Measurements from ENCODE around the gene GLI1.
"Not testable (repeated sequence)": the region's sequence is repeated elsewhere in the genome, so short reads cannot be mapped to it uniquely, and the experiment has no call there.

Gene GLI1

DNA sequence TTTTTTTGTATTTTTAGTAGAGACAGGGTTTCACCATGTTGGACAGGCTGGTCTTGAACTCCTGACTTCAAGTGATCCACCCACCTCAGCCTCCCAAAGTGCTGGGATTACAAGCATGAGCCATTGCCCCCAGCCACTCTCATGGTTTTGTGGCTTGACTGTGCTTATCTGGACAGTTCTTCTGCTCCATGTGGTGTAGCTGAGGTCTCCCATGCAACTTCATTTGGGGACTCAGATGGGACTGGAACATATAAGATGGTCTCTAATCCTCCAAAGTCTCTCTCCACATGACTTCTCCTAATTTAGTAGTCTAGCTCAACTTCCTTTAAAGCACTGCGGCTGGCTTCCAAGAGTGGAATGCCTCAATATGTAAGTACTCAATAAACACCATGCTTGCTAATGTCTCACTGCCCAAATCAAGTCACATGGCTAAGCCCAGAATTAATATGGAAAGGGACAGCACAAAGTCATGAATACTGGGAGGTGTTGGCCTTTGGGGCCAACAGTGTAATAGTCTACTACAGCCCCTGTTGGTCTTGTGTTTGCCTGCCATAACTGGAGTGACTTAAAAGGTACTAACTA, 17.6 kb upstream of the GLI1 start:
- no peak for DNase-seq

DNA sequence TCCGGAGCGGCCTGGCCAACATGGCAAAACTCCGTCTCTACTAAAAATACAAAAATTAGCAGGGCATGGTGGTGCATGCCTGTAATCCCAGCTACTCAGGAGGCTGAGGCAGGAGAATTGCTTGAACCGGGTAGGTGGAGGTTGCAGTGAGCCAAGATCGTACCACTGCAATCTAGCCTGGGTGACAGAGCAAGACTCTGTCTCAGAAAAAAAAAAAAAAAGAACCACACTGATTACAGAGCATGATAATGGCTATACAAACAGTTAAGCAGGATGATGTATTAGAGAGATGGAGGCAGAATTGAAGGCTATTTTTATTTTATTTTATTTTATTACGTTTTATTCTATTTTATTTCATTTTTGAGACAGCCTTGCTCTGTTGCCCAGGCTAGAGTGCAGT, 15.2 kb upstream of the GLI1 start:
- DNase-seq = not testable (repeated sequence)

DNA sequence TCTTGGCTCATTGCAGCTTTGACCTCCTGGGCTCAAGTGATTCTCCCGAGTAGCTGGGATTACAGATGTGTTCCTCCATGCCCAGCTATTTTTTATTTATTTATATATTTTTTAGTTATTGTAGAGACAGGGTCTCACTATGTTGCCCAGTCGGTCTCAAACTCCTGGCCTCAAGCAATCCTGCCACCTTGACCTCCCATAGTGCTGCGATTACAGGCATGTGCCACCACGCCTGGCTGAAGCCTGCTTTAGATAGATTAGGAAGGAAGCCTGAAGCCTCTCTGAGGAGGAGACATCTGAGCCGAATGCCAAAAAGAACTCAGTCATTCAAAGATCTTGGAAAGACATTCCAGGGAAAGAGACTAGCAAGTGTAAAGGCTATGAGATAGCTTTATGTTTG, 14.8 kb upstream of the GLI1 start:
- DNase-seq = no peak

DNA sequence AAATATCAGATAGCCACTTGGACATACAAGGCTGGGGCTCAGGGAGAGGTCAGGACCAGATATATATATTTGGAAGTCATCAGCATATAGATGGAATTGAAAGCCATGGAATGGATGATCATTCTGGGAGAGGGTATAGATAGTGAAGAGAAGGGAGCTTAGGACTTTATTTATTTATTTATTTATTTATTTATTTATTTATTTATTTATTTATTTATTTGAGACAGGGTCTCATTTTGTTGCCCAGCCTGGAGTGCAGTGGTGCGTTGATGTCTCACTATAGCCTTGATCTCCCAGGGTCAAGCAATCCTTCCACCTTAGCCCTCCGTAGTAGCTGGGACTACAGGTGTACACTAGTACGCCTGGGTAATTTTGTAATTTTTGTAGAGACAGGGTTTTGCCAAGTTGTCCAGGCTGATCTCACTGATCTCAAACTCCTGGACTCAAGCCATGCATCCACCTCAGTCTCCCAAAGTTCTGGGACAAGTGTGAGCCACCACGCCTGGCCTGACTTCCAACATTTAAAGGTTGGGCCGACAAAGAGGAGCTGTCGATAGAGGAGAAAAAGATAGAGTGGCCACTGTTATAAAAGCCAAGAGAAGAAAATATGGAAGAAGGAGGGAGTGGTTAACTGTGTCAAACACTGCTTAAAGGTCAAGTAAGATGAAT, 13.2 kb upstream of the GLI1 start:
- no peak for DNase-seq

DNA sequence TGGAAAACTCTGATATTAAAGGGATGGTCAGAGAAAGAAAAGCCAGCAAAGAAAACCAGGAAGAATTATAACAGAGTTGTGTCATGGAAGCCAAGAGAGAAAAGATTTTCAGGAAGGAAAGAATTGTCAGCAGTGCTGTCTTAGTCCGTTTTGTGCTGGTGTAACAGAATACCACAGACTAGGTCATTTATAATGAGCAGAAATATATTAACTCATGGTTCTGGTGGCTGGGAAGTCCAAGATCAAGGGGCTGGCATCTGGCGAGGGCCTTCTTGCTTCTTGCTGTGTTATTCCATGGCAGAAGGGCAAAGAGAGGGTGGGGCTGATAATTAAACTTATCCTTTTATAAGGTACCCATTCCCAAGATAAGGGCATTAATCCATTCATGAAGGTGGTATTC, 10.9 kb upstream of the GLI1 start:
- no peak for DNase-seq

DNA sequence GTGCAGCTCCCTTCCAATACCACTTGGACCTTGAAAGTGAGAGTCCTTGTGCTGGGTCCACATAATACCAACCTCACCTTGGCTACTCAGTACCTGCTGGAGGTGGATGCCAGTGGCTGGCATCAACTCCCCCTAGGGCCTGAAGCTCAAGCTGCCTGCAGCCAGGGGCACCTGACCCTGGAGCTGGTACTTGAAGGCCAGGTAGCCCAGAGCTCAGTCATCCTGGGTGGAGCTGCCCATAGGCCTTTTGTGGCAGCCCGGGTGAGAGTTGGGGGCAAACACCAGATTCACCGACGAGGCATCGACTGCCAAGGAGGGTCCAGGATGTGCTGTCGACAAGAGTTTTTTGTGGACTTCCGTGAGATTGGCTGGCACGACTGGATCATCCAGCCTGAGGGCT, 10.2 kb upstream of the GLI1 start:
- DNase-seq = no peak

DNA sequence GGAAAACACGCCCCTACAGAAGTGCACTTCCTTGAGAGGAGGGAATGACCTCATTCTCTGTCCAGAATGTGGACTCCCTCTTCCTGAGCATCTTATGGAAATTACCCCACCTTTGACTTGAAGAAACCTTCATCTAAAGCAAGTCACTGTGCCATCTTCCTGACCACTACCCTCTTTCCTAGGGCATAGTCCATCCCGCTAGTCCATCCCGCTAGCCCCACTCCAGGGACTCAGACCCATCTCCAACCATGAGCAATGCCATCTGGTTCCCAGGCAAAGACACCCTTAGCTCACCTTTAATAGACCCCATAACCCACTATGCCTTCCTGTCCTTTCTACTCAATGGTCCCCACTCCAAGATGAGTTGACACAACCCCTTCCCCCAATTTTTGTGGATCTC, 9.5 kb upstream of the GLI1 start:
- no peak for DNase-seq

DNA sequence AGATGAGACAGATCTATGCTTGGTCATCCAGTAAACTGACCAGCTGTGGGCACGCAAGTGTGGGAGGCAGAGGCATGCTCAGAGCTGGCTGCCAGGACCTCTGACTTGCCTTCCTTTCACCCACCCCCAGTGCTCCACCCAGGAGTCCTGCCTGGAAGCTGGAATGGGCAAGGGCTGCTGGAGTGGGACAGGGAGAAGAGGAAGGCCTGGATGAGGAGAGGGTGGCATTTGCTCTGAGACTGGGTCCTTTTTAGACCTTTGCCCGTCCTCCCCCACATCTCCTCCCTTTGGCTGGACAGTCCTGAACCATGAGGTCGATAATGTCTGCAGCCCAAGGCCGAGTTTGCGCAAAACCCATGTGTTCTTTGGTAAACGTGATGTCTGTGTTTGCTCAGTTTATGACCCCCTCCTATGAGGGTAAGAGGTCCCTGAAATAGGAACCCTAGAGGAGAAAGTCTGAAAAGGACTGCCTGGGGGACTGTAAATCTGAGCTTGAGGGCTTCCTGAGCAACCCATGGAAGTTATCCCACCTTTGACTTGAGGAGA, 8.3 kb upstream of the GLI1 start:
- no peak for DNase-seq

DNA sequence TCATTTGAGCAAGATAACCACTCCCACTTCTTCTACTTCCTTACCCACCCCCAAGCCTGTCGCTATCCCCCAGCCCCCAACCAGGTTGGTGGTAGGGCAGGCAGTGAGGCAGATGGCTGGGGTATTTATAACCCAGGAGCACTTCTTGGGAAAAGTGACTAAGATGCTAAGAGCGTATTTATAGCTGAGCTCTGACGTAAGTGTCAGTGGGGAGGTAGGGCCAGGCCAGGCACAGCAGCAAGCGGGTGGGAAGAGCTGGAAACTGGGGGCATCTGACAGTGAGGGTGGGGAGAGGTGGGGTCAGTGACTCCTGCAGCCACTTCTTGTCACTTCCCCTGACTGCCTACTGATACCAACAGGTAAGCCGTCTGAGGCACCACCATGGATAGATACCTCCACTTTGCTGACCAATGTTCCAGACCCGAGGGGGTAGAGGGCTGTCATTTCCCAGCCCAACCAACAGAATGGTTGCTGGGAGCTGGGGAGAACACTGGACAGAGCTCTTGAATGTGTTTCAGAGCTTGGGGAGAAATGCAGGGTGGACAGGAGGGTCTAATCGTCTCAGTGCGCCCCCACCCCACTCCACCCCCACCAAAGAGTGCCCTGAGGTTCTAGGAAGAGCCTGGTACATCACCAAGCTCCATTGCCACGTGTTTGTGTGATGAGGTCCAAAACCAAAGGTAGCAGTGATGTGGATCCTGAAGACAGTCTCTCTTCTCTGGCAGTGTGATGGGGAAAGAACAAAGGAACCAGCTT, 7.2 kb upstream of the GLI1 start:
- peak; percentile 59 for DNase-seq

DNA sequence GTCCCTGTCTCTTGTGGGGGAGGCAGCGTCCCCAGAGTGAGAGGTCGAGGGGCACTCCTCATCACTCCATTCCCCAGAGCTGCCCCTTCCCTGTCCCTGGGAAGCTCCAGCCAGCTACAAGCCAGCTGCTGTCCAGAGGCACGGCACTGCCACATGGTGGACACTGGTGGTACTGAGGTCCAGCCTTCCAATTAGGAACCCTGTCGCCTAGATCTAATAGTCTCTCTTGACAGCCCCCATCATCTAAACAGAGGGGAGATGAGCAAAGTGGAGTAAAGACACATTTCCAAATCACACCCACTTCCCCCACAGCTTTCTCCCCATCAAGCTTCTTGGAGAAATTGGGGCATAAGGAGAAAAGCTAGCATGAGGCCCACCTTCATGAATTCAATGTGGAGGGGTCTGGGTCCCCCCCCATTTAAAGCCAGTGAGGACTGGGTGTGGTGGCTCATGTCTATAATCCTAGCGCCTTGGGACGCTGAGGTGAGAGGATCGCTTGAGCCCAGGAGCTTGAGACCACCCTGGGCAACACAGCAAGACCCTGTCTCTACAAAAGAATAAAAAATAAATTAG, 6.6 kb upstream of the GLI1 start:
- DNase-seq = peak; percentile 78

DNA sequence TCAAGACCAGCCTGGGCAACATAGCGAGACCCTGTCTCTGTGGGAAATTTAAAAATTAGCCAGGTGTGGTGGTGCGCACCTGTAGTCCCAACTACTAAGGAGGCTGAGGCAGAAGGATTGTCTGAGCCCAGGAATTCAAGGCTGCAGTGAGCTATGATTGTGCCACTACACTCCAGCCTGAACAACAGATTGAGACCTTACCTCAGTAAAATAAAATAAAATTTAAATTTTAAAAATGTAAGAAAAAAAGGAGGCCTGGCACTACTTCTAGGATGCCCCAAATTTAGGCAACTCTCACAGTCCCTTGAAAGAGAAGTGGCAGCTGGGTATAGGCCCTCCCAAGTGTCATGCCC, 5.4 kb upstream of the GLI1 start:
- no peak for DNase-seq

DNA sequence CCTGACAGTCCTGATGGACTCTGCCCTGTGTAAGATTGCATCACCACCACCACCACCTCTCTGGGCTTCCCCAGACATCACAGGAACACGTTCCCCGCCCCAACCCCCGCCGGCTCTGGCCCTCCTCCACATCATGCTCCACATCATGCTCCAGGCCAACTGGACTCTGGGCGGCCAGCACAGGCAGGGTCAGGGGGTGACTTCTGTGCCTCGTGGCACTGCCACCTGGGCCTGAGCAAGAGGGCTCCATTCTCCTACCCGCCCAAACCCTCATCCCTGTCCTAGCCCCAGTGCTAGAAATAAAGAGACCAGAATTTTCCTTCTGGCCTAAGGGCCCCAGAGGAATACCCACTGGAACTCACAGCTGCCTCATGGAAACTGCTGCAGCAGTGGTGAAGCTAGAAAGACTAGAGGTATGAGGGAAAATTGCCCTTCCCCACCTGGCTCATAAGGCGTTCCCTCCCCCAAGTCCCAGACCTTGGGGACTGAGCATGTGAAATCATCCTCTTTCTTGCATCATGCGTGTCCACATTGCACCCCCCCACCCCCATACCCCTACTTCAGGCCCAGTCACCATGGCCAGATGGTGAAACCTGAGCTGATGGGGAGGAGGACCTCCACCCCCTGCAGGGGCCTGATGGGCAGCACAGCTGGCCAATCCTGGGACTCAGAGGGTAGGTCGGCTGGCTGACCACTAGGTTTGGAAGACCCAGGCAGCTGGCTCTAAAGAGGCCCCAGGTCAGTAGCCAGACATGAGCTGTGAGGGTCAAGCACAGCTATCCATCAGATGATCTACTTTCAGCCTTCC, 4.8 kb upstream of the GLI1 start, which contains the start of gene INHBE:
TSS of gene INHBE (plus strand) at position 742 of the 808 bp plus-strand sequence. CDS start 230 bp downstream, outside the sequence.
- no peak for DNase-seq

DNA sequence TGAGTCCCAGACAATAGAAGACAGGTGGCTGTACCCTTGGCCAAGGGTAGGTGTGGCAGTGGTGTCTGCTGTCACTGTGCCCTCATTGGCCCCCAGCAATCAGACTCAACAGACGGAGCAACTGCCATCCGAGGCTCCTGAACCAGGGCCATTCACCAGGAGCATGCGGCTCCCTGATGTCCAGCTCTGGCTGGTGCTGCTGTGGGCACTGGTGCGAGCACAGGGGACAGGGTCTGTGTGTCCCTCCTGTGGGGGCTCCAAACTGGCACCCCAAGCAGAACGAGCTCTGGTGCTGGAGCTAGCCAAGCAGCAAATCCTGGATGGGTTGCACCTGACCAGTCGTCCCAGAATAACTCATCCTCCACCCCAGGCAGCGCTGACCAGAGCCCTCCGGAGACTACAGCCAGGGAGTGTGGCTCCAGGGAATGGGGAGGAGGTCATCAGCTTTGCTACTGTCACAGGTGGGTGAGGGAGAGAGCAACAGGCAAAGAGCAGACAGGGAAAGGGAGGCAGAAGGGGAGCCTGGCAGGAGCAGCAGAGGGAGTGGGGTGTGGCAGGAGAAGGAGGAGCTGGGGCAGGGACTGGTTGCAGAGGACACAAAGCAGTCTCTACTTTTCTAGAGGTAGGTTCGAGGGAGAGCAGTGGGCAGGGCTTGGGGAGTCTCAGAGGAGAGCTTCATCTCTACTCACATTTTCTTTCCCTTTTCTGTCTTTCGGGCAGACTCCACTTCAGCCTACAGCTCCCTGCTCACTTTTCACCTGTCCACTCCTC, 4.0 kb upstream of the GLI1 start:
- no peak for DNase-seq

DNA sequence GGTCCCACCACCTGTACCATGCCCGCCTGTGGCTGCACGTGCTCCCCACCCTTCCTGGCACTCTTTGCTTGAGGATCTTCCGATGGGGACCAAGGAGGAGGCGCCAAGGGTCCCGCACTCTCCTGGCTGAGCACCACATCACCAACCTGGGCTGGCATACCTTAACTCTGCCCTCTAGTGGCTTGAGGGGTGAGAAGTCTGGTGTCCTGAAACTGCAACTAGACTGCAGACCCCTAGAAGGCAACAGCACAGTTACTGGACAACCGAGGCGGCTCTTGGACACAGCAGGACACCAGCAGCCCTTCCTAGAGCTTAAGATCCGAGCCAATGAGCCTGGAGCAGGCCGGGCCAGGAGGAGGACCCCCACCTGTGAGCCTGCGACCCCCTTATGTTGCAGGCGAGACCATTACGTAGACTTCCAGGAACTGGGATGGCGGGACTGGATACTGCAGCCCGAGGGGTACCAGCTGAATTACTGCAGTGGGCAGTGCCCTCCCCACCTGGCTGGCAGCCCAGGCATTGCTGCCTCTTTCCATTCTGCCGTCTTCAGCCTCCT, 3.4 kb upstream of the GLI1 start:
- DNase-seq = peak; percentile 66

DNA sequence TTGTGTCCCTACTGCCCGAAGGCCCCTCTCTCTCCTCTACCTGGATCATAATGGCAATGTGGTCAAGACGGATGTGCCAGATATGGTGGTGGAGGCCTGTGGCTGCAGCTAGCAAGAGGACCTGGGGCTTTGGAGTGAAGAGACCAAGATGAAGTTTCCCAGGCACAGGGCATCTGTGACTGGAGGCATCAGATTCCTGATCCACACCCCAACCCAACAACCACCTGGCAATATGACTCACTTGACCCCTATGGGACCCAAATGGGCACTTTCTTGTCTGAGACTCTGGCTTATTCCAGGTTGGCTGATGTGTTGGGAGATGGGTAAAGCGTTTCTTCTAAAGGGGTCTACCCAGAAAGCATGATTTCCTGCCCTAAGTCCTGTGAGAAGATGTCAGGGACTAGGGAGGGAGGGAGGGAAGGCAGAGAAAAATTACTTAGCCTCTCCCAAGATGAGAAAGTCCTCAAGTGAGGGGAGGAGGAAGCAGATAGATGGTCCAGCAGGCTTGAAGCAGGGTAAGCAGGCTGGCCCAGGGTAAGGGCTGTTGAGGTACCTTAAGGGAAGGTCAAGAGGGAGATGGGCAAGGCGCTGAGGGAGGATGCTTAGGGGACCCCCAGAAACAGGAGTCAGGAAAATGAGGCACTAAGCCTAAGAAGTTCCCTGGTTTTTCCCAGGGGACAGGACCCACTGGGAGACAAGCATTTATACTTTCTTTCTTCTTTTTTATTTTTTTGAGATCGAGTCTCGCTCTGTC, 2.7 kb upstream of the GLI1 start:
- no peak for DNase-seq

DNA sequence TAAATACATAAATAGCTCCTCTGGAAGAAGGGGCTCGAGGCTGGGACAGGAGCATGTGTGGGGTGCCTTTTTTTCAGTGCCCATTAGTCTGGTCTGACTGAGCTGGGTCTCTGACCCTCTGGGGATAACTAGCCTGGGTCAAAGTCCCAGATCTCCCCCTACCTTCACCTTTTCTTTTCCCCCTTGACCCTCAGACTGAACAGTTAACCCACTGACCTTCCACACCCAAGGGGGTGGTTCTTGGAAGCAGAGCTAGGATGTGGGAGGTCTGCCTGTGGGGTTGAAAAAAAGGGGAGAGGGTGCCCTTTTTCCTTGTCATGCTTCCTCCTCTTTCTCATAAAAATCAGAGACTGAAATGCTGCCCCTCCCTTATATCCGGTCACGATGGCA, 925 bp upstream of the GLI1 start:
- no peak for DNase-seq

DNA sequence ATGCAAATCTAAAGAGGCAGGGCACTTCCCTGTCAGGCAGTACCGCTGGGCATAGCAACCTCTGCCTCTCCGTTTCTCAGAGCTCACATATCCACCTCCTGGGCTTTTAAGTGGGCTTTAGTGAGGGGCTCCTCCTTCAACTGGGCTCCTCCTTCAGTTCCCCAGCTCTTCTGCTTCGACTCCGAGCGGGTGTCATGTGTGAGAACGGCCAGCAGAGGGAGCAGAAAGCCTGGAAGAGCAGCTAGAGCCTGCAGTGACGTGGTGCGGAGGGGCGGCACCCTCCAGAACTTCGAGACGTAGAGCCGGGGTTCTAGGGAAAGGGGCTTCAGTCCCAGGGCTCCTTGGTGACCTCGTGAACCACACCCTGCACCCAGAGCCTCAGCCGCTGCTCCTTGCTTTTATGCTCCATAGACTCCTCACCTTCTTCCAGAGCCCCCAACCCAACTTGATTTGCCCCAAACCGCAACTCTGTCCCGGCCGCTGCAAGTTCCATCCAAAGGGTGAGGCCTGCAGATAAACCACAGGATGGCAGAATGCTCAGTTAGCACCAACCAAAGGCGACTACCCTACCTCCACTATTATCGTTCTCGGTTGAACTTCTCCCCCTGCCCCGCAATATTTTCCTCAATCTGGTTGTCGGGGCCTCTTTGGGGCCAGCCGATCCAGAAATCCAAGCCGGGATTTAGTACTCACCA, 383 bp upstream of the GLI1 start:
- DNase-seq = peak; percentile 98

DNA sequence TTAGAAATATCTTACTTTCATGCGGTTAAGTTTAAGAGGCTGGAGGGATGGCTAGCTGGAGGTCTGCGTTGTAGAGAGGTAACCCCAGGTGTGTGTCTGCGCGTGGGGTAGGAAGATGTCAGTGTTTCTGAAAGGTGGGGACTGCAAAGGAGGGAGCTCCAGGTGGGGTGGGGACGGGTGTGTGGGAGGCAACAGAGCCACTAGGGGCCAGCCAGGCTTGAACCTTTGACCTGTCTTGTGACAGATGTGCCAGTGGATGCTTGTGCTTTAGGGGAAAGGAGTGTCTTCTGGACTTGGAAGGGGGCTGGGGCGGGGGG, 841 bp downstream of the GLI1 start:
- peak; percentile 35 for DNase-seq

DNA sequence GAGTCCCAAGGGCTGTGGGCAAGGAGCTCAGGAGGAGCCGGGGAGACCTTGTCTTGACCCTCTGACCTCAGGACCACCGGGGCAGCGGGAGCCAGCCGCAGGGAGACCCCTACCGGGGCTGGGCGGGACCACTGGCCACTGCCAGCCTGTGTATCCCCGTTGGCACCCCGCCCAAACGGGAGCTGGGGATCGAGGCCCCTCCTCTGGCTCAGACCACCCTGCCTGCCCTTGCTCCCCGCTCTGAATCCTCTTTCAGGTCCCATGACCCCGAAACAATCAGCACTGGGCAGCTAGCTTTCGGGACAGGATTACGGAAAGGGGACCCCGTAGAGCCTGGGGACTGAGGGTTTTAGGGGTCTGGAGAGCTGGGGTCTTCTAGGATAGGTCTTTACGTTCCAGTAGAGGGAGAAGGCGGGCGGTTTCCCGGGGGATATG, 1.3 kb downstream of the GLI1 start:
- DNase-seq = no peak

DNA sequence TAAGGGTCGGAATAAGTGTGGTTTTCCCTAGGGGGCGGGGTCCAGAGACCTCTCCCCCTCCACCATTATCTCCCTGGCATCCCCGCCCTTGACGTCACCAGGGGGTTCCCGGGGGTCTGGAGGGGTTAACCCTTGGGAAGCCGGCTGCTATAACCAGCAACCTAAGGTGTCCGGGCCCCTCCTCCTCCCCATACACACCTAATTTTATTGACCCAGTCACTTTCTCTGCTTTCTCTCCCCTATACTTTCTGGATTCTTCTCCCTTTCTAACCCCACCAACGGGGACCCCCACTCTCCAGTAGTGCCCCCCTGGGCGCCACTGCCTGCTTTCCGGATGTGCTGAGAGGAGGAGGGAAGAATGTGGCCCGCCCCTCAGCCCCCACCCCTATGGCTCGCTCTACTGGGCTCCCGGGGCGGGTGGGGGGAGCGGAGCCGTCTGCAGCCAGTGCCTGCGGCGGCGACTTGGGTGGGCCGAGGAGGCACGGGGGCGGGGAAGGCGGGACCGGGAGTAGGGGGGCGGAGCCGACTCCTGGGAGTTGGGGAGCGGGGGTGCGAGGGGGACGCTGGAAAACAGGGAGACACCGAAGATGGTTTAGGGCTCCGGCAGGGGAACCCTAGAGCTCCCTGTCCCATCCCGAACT, 1.8 kb downstream of the GLI1 start:
- peak; percentile 35 for DNase-seq

Data from activated CD4-positive, alpha-beta T cell treated with anti-CD3 and anti-CD28 coated beads for 48 hours (primary cell).